ENCODE data around the gene SLC9A9. TPM values are rescaled to one million over a fixed set of nuclear protein-coding genes. Genes with fewer than 3 reads are reported as not detected.

SLC9A9 gene
- total RNA-seq, 4 donors from 2014 or later, result 10.1 to 27.2 (median 16.7) TPM

GRCh38 chr3:143235614-143236204, 612.6 kb downstream of the SLC9A9 start:
- TF ChIP-seq POLR2AphosphoS5 (IDR thresholded peaks at IDR 0.05), result no peak
- TF ChIP-seq EP300 (IDR thresholded peaks at IDR 0.05), result no peak
- TF ChIP-seq POLR2A (IDR thresholded peaks at IDR 0.05), result no peak
- TF ChIP-seq CTCF (IDR thresholded peaks at IDR 0.05), result no peak
- WGBS, 2 donors (ENCODE audit: low coverage in 1 of 2), result 93 to 94% methylated on average over 3 of the region's 3 CpGs
- Histone ChIP-seq H3K9me3 (no peaks in the 10 kb centered on the region), H3K4me3 (no peak overlapping the region), H3K4me1 (peaks cover 0 to 6% (median 0%) of the 10 kb centered on the region in 3 donors), H3K27ac (no peak overlapping the region), H3K36me3 (no peaks in the 10 kb centered on the region), H3K27me3 (no peaks in the 10 kb centered on the region)
- ATAC-seq, result no peak

- Histone ChIP-seq H3K4me1 (peaks cover 0 to 6% (median 0%) of the 10 kb centered on the region in 3 donors), H3K4me3 (no peak overlapping the region), H3K36me3 (no peaks in the 10 kb centered on the region), H3K27ac (no peak overlapping the region), H3K27me3 (no peaks in the 10 kb centered on the region), H3K9me3 (no peaks in the 10 kb centered on the region)
- ATAC-seq, result no peak
- TF ChIP-seq POLR2A (IDR thresholded peaks at IDR 0.05) (no peak), POLR2AphosphoS5 (IDR thresholded peaks at IDR 0.05) (no peak), CTCF (IDR thresholded peaks at IDR 0.05) (no peak)
- WGBS, 2 donors (ENCODE audit: low coverage in 1 of 2), result 33 to 71% methylated on average over 1 of the region's 1 CpG
Observed at GRCh38 chr3:143234526-143234925, 613.7 kb downstream of the SLC9A9 start.

GRCh38 chr3:143232981-143233380, 615.3 kb downstream of the SLC9A9 start:
- no peak overlapping the region for H3K27ac ChIP-seq
- peaks cover 0 to 4% (median 0%) of the 10 kb centered on the region in 3 donors for H3K4me1 ChIP-seq
- H3K36me3 ChIP-seq, result no peaks in the 10 kb centered on the region
- no peak for TF ChIP-seq POLR2A (IDR thresholded peaks at IDR 0.05)
- TF ChIP-seq POLR2AphosphoS5 (IDR thresholded peaks at IDR 0.05), result no peak
- no peak for TF ChIP-seq CTCF (IDR thresholded peaks at IDR 0.05)
- TF ChIP-seq EP300 (IDR thresholded peaks at IDR 0.05), result no peak
- no peaks in the 10 kb centered on the region for H3K9me3 ChIP-seq
- no peak overlapping the region for H3K4me3 ChIP-seq
- WGBS, 2 donors (ENCODE audit: low coverage in 1 of 2), result 79 to 83% methylated on average over 1 of the region's 1 CpG
- H3K27me3 ChIP-seq, result no peaks in the 10 kb centered on the region
- ATAC-seq, result no peak

- H3K4me1 ChIP-seq, result no peaks in the 10 kb centered on the region
- no peak for TF ChIP-seq POLR2A (IDR thresholded peaks at IDR 0.05)
- TF ChIP-seq POLR2AphosphoS5 (IDR thresholded peaks at IDR 0.05), result no peak
- no peak for TF ChIP-seq EP300 (IDR thresholded peaks at IDR 0.05)
- no peak for TF ChIP-seq CTCF (IDR thresholded peaks at IDR 0.05)
- H3K27ac ChIP-seq, result no peak overlapping the region
- H3K36me3 ChIP-seq, result no peaks in the 10 kb centered on the region
- no peak for ATAC-seq
- no peak overlapping the region for H3K4me3 ChIP-seq
- H3K9me3 ChIP-seq, result no peaks in the 10 kb centered on the region
- no peaks in the 10 kb centered on the region for H3K27me3 ChIP-seq
- WGBS, 2 donors (ENCODE audit: low coverage in 1 of 2), result 92% methylated on average over 4 of the region's 12 CpGs; no CpG with 5 or more reads in 1 of the 2 donors
Observed at GRCh38 chr3:143228405-143228804, 619.9 kb downstream of the SLC9A9 start.

GRCh38 chr3:143226678-143227291, 621.5 kb downstream of the SLC9A9 start:
- Histone ChIP-seq H3K27me3 (no peaks in the 10 kb centered on the region), H3K9me3 (no peaks in the 10 kb centered on the region), H3K4me3 (no peak overlapping the region), H3K27ac (no peak overlapping the region), H3K36me3 (no peaks in the 10 kb centered on the region), H3K4me1 (no peaks in the 10 kb centered on the region)
- no peak for ATAC-seq
- 69 to 81% methylated on average over 7 to 10 of the region's 10 CpGs for WGBS, 2 donors (ENCODE audit: low coverage in 1 of 2)
- TF ChIP-seq CTCF (IDR thresholded peaks at IDR 0.05) (no peak), POLR2A (IDR thresholded peaks at IDR 0.05) (no peak), EP300 (IDR thresholded peaks at IDR 0.05) (no peak), POLR2AphosphoS5 (IDR thresholded peaks at IDR 0.05) (no peak)

Data from gastroesophageal sphincter (tissue), 4 donors.